Colonic mucosa (tissue), 4 donors: ENCODE measurements around the gene TAPBPL. TPM values are rescaled to one million over a fixed set of nuclear protein-coding genes. Genes with fewer than 3 reads are reported as not detected.

Experiments used
- DNase-seq: peaks from one replicate; pipeline ENCODE4 v3.0.0-alpha.2; 2020
- H3K27ac ChIP-seq: fragments of 200-600 bp; one replicate; pipeline ENCODE4 v1.8.0; 2021
- H3K27me3 ChIP-seq: fragments of 200-600 bp; one replicate; pipeline ENCODE4 v1.8.0; 2021
- H3K36me3 ChIP-seq: fragments of 200-600 bp; one replicate; pipeline ENCODE4 v1.8.0; 2021
- H3K4me1 ChIP-seq: fragments of 200-600 bp; one replicate; pipeline ENCODE4 v1.8.0; 2021; ENCODE audit warnings: mild to moderate bottlenecking
- H3K4me3 ChIP-seq: fragments of 200-600 bp; one replicate; pipeline ENCODE4 v1.8.0; 2021
- H3K9ac ChIP-seq, 2 donors: one replicate each; pipeline ENCODE4 v1.7.0; 2013; ENCODE audit warnings: control low read depth in 2 of 2, low read depth in 2 of 2, low read length in 2 of 2
- H3K9me3 ChIP-seq: fragments of 200-600 bp; one replicate; pipeline ENCODE4 v1.8.0; 2021
- intact Hi-C: fragments of 100-400 bp; cut with DNase I; formaldehyde crosslinking; loops from one replicate; pipeline ENCODE4 v1.14.1; 2022
- total RNA-seq, 2 donors: library from RNA; stranded (reverse); fragmentation: NEBNext Ultra II Directional in 1 of 2; extraction: Animal tissue kit (Norgen Biotek cat#: 25700) in 1 of 2; gene quantifications; one replicate each; pipeline ENCODE4 v1.2.1, GENCODE V29; 2021
- TF ChIP-seq, protein P1 (sequence below): fragments of 200-600 bp; IDR thresholded peaks from one replicate; pipeline ENCODE4 v1.8.0; 2022; ENCODE audit warnings: antibody characterized with exemption, mild to moderate bottlenecking
- donor health status: healthy.
- donor health status: DM: no; HTN: no; CAD: no.
- donor health status: DM: no; HTN: no; CAD: no.

The TAPBPL gene, protein sequence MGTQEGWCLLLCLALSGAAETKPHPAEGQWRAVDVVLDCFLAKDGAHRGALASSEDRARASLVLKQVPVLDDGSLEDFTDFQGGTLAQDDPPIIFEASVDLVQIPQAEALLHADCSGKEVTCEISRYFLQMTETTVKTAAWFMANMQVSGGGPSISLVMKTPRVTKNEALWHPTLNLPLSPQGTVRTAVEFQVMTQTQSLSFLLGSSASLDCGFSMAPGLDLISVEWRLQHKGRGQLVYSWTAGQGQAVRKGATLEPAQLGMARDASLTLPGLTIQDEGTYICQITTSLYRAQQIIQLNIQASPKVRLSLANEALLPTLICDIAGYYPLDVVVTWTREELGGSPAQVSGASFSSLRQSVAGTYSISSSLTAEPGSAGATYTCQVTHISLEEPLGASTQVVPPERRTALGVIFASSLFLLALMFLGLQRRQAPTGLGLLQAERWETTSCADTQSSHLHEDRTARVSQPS
- total RNA-seq = 10 to 100 TPM; 44.9 to 57.8 TPM

DNA sequence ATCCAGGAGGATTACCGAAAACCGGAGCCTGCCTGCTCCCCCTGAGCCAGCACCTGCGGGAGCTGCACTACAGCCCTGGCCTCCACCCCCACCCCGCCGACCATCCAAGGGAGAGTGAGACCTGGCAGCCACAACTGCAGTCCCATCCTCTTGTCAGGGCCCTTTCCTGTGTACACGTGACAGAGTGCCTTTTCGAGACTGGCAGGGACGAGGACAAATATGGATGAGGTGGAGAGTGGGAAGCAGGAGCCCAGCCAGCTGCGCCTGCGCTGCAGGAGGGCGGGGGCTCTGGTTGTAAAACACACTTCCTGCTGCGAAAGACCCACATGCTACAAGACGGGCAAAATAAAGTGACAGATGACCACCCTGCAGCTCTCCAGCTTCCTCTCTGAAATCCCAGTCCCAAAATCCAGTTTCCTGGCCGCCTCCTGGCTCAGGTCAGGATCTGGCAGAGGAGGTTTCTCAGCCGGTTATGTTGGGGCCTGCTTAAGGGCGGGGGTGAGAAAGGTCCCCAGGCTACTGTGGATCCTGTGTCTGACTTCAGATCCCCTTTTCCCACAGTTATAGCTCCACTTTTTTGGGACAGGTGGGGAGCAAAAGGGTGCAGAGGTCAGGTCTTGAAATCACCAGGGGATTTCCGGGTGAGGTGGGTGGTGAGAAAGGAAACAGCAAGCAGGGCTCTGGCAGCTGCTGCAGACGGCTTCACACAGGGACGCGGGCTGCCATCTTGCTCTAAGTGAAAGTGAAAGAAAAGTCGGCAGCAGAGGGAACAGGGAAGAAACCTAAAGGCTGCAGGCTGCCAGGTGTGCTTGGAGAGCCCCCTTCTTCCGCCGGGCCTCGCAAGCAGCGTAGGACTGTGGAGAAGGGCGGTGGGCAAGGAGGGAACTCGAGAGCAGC is at the start of gene TAPBPL:
TSS of gene TAPBPL (plus strand) at position 695 of the 897 bp plus-strand sequence. CDS start 207 bp downstream, outside the sequence.
- Histone ChIP-seq H3K36me3 (peaks cover 6% of the 10 kb centered on the region), H3K9ac (peak within 1 kb of the TSS; percentile 99 to 100), H3K4me1 (peaks cover 14% of the 10 kb centered on the region), H3K4me3 (peak within 1 kb of the TSS; percentile 56), H3K9me3 (no peaks in the 10 kb centered on the region), H3K27ac (peak within 1 kb of the TSS; percentile 97), H3K27me3 (no peaks in the 10 kb centered on the region)
- DNase-seq = peak; percentile 91
- intact Hi-C loops = loop anchor here (5.0 kb wide), 1 partner anchor 119 kb away; no protein-coding TSS in a partner anchor
- TF ChIP-seq, protein P1, sequence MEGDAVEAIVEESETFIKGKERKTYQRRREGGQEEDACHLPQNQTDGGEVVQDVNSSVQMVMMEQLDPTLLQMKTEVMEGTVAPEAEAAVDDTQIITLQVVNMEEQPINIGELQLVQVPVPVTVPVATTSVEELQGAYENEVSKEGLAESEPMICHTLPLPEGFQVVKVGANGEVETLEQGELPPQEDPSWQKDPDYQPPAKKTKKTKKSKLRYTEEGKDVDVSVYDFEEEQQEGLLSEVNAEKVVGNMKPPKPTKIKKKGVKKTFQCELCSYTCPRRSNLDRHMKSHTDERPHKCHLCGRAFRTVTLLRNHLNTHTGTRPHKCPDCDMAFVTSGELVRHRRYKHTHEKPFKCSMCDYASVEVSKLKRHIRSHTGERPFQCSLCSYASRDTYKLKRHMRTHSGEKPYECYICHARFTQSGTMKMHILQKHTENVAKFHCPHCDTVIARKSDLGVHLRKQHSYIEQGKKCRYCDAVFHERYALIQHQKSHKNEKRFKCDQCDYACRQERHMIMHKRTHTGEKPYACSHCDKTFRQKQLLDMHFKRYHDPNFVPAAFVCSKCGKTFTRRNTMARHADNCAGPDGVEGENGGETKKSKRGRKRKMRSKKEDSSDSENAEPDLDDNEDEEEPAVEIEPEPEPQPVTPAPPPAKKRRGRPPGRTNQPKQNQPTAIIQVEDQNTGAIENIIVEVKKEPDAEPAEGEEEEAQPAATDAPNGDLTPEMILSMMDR = no peak

DNA sequence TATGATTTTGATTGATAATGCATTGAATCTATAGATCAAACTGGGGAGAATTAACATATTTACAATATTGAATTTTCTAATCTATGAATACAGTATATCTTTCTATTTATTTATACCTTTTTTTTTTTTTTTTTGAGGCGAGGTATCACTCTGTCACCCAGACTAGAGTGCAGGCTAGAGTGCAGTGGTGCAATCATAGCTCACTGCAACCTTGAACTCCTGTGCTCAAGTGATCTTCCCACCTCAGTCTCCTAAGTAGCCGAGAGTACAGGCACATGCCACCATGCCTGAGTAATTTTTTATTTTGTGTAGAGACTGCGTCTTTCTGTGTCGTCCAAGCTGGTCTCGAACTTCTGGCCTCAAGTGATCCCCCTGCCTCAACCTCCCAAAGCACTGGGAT is 47.5 kb upstream of the TAPBPL start:
- Histone ChIP-seq H3K27me3 (no peaks in the 10 kb centered on the region), H3K27ac (no peak overlapping the region), H3K9me3 (no peaks in the 10 kb centered on the region), H3K4me1 (no peaks in the 10 kb centered on the region), H3K36me3 (no peaks in the 10 kb centered on the region), H3K4me3 (no peak overlapping the region), H3K9ac (no peak overlapping the region)
- intact Hi-C loops = no loop called here
- TF ChIP-seq, protein P1 = no peak
- DNase-seq = no peak

DNA sequence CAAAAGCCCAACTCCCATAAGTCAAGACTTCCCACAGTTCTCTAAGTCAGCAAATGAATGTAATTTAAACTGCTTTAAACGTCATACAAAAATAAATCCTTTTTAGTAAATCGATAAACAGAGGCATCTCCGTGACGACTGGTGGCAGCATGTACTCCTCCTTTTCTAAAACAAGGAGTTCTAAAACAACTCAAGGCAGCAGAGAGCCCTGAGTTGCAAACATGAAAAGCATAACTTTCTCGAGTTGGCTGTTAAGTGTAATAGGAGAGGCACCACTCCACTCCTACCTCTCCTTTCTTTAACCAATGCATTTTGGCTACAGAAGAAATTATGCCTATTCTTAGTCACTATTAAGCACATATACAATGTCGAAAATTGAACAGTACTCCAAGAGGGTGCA is 45.9 kb upstream of the TAPBPL start:
- H3K36me3 ChIP-seq = no peaks in the 10 kb centered on the region
- DNase-seq = no peak
- no peak overlapping the region for H3K4me3 ChIP-seq
- H3K9me3 ChIP-seq = no peaks in the 10 kb centered on the region
- no peak overlapping the region for H3K27ac ChIP-seq
- no peak overlapping the region for H3K9ac ChIP-seq
- H3K27me3 ChIP-seq = no peaks in the 10 kb centered on the region
- intact Hi-C loops = no loop called here
- TF ChIP-seq, protein P1 = no peak
- H3K4me1 ChIP-seq = no peaks in the 10 kb centered on the region

DNA sequence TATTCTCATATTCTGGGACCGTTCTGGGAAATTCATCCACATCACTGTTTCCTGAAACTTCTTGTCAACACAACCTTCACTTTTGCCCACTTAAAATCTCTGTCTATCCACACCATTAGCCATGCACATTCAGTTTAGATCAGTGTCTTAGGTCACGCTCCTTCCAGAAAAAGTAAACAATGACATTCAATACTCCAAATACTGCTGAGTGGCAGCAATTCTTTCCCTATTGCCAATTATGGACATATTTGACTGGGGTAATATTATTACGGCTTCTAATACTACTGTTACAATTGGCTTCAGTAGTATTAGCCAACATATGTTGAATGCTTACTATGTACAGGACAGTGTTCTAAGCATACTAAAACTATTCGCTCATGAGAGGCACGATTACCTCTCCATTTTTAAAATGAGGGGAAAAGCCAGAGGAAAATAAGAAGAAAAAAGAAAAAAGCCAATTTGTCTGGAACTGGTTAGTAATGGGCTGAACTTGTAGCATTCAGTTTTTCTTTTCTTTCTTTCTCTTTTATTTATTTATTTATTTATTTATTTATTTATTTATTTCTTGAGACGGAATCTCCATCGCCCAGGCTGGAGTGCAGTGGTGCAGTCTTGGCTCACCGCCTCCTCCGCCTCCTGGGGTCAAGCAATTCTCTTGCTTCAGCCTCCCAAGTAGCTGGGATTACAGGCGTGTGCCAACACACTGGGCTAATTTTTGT is 44.4 kb upstream of the TAPBPL start:
- intact Hi-C loops = no loop called here
- Histone ChIP-seq H3K4me1 (no peaks in the 10 kb centered on the region), H3K27ac (no peak overlapping the region), H3K36me3 (no peaks in the 10 kb centered on the region), H3K27me3 (no peaks in the 10 kb centered on the region), H3K4me3 (no peak overlapping the region), H3K9ac (no peak overlapping the region), H3K9me3 (no peaks in the 10 kb centered on the region)
- DNase-seq = no peak
- TF ChIP-seq, protein P1 = no peak

DNA sequence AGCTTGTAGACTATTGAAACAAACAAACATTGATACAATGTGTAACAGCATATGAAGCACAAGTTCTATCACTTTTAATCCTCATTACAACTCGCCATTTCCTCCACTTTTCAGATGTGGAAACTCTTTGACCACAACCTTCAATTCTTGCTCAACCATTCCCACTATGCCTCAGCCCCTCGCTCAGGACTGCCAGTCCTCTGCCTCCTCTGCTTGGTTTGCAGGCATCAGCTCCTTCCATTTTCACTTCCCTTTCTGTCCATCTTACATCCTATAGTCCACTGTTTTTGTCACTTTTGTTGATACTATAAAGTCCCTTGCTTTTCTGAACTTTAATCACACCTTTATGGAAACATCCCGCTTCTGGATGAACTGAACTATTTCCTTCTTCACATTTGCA is 35.2 kb upstream of the TAPBPL start:
- intact Hi-C loops = no loop called here
- no peak overlapping the region for H3K27ac ChIP-seq
- no peaks in the 10 kb centered on the region for H3K9me3 ChIP-seq
- no peaks in the 10 kb centered on the region for H3K36me3 ChIP-seq
- no peak overlapping the region for H3K4me3 ChIP-seq
- no peak overlapping the region for H3K9ac ChIP-seq
- H3K27me3 ChIP-seq = no peaks in the 10 kb centered on the region
- no peak for DNase-seq
- no peaks in the 10 kb centered on the region for H3K4me1 ChIP-seq
- TF ChIP-seq, protein P1 = no peak
